Skin epidermis (tissue), 12 donors: ENCODE results near the gene TPPP3.

Experiments
- H3K27ac ChIP-seq, 21 experiments: fragments of 200-600 bp; sonication (generic) in 11 of 21; one replicate each; pipeline ENCODE4 v1.5.0; 2020; ENCODE audit warnings: mild to moderate bottlenecking in 3 of 21, inconsistent platforms in 2 of 21, moderate library complexity in 2 of 21
- H3K4me3 ChIP-seq, 7 experiments: fragments of 200-600 bp; sonication (generic) in 2 of 7; one replicate each; pipeline ENCODE4 v1.5.0; 2020; ENCODE audit warnings: inconsistent platforms in 2 of 7, mild to moderate bottlenecking in 2 of 7, moderate library complexity in 1 of 7

TPPP3 gene

GRCh38 chr16:67393111-67393787 lies at the start of gene TPPP3:
TSS of gene TPPP3 (minus strand) at chr16:67393498. CDS start at chr16:67391111, 2,387 bp downstream.
- H3K4me3 ChIP-seq = peak within 1 kb of the TSS; percentile 11 to 44 (median 26)
- peak within 1 kb of the TSS in 19 of 21 experiments; percentile 6 to 88 (median 65) for H3K27ac ChIP-seq

GRCh38 chr16:67442581-67443255 lies 49.4 kb upstream of the TPPP3 start:
- Histone ChIP-seq H3K4me3 (no peak overlapping the region), H3K27ac (peak overlapping the region in 2 of 21 experiments; percentile 8 to 56)

- H3K27ac ChIP-seq = peak overlapping the region in 1 of 21 experiments; percentile 8
Observed at GRCh38 chr16:67441907-67442306, 48.6 kb upstream of the TPPP3 start.

GRCh38 chr16:67441271-67441753 lies 48.0 kb upstream of the TPPP3 start:
- Histone ChIP-seq H3K4me3 (no peak overlapping the region), H3K27ac (peak overlapping the region in 2 of 21 experiments; percentile 20 to 43)

More at GRCh38 chr16:67441907-67442306, 48.6 kb upstream of the TPPP3 start:
- no peak overlapping the region for H3K4me3 ChIP-seq

GRCh38 chr16:67438824-67439393 lies 45.6 kb upstream of the TPPP3 start:
- Histone ChIP-seq H3K27ac (peak overlapping the region in 2 of 21 experiments; percentile 23 to 51), H3K4me3 (no peak overlapping the region)

GRCh38 chr16:67438098-67438791 lies 44.9 kb upstream of the TPPP3 start:
- no peak overlapping the region for H3K4me3 ChIP-seq
- no peak overlapping the region for H3K27ac ChIP-seq

- no peak overlapping the region for H3K27ac ChIP-seq
Observed at GRCh38 chr16:67437513-67437912, 44.2 kb upstream of the TPPP3 start.

GRCh38 chr16:67436640-67437193 lies 43.4 kb upstream of the TPPP3 start:
- no peak overlapping the region for H3K27ac ChIP-seq
- H3K4me3 ChIP-seq = no peak overlapping the region

More at GRCh38 chr16:67437513-67437912, 44.2 kb upstream of the TPPP3 start:
- H3K4me3 ChIP-seq = no peak overlapping the region

- Histone ChIP-seq H3K4me3 (no peak overlapping the region), H3K27ac (no peak overlapping the region)
Observed at GRCh38 chr16:67435758-67436164, 42.5 kb upstream of the TPPP3 start.

GRCh38 chr16:67433131-67433719 lies 39.9 kb upstream of the TPPP3 start:
- H3K27ac ChIP-seq = peak overlapping the region in 1 of 21 experiments; percentile 14
- H3K4me3 ChIP-seq = no peak overlapping the region

GRCh38 chr16:67432506-67432890 lies 39.2 kb upstream of the TPPP3 start:
- no peak overlapping the region for H3K4me3 ChIP-seq
- peak overlapping the region in 4 of 21 experiments; percentile 14 to 81 (median 34) for H3K27ac ChIP-seq

GRCh38 chr16:67431775-67432505 lies 38.6 kb upstream of the TPPP3 start:
- H3K27ac ChIP-seq = peak overlapping the region in 7 of 21 experiments; percentile 2 to 81 (median 23)
- H3K4me3 ChIP-seq = peak overlapping the region in 6 of 7 experiments; percentile 22 to 51 (median 42)

- H3K4me3 ChIP-seq = peak within 1 kb of the TSS; percentile 27 to 51 (median 39)
- peak within 1 kb of the TSS in 18 of 21 experiments; percentile 1 to 81 (median 31) for H3K27ac ChIP-seq
Observed at GRCh38 chr16:67430977-67431774, 37.9 kb upstream of the TPPP3 start, which contains the start of gene HSD11B2. TSS of gene HSD11B2 (plus strand) at chr16:67431121. CDS start at chr16:67431249, 128 bp downstream.

GRCh38 chr16:67430504-67430976 lies 37.2 kb upstream of the TPPP3 start:
- peak overlapping the region in 17 of 21 experiments; percentile 1 to 81 (median 40) for H3K27ac ChIP-seq

GRCh38 chr16:67429799-67430503 lies 36.7 kb upstream of the TPPP3 start:
- Histone ChIP-seq H3K4me3 (peak overlapping the region; percentile 27 to 51 (median 39)), H3K27ac (peak overlapping the region in 15 of 21 experiments; percentile 1 to 81 (median 40))

More at GRCh38 chr16:67430504-67430976, 37.2 kb upstream of the TPPP3 start:
- H3K4me3 ChIP-seq = peak overlapping the region; percentile 27 to 51 (median 39)

GRCh38 chr16:67429053-67429798 lies 35.9 kb upstream of the TPPP3 start:
- H3K27ac ChIP-seq = peak overlapping the region in 4 of 21 experiments; percentile 45 to 81 (median 59)
- no peak overlapping the region for H3K4me3 ChIP-seq
